Calu3 (cell line): ENCODE measurements around the gene SPTBN2. TPM values are rescaled to one million over a fixed set of nuclear protein-coding genes. Genes with fewer than 3 reads are reported as not detected.
A peak's percentile ranks its signal among the peaks of the same experiment; 100 is the strongest.

Experiments
- BruUV-seq: library from RNA; stranded (reverse); fragments of 400-500 nt; replicated peaks from 2 replicates; lab custom pipeline; 2021; lab: Mats Ljungman, UMichigan
- CTCF ChIA-PET: fragments of 300-600 bp; sonication (Branson Sonifier 250); formaldehyde crosslinking; loops from one replicate; lab custom pipeline; 2022; ENCODE audit warnings: antibody characterized with exemption; lab: Charles Lee
- DNase-seq: peaks from one replicate; pipeline ENCODE4 v3.0.0; 2022
- H3K27ac Mint-ChIP-seq: one replicate; pipeline ENCODE4 v1.8.0; 2022; ENCODE audit warnings: mixed read lengths; ENCODE audit not compliant: unreplicated experiment
- H3K27me3 Mint-ChIP-seq: one replicate; pipeline ENCODE4 v1.8.0; 2022; ENCODE audit warnings: mixed read lengths; ENCODE audit not compliant: unreplicated experiment
- H3K36me3 Mint-ChIP-seq: one replicate; pipeline ENCODE4 v1.8.0; 2022; ENCODE audit warnings: mild to moderate bottlenecking, moderate library complexity, mixed read lengths; ENCODE audit not compliant: insufficient read depth, unreplicated experiment
- H3K4me1 Mint-ChIP-seq: one replicate; pipeline ENCODE4 v1.8.0; 2022; ENCODE audit warnings: mild to moderate bottlenecking, low read depth, mixed read lengths; ENCODE audit not compliant: unreplicated experiment
- H3K4me3 Mint-ChIP-seq: one replicate; pipeline ENCODE4 v1.8.0; 2022; ENCODE audit warnings: mild to moderate bottlenecking, low read depth, moderate library complexity, mixed read lengths; ENCODE audit not compliant: unreplicated experiment
- H3K9me3 Mint-ChIP-seq: one replicate; pipeline ENCODE4 v1.8.0; 2022; ENCODE audit warnings: low read depth, mixed read lengths; ENCODE audit not compliant: unreplicated experiment
- CTCF ChIP-seq: fragments of 200-600 bp; IDR thresholded peaks from one replicate; pipeline ENCODE4 v1.8.0; 2022; ENCODE audit warnings: antibody characterized with exemption; ENCODE audit not compliant: unreplicated experiment
- intact Hi-C: fragments of 100-400 bp; cut with micrococcal nuclease; formaldehyde crosslinking; loops from one replicate; pipeline ENCODE4 v1.10.0; 2022; ENCODE audit not compliant: unreplicated experiment
- total RNA-seq: library from RNA; stranded (reverse); gene quantifications from 2 replicates; pipeline ENCODE4 v1.2.3, GENCODE V29; 2022

The SPTBN2 gene
- total RNA-seq, 1 experiment from 2014 or later = 41.3 TPM

DNA sequence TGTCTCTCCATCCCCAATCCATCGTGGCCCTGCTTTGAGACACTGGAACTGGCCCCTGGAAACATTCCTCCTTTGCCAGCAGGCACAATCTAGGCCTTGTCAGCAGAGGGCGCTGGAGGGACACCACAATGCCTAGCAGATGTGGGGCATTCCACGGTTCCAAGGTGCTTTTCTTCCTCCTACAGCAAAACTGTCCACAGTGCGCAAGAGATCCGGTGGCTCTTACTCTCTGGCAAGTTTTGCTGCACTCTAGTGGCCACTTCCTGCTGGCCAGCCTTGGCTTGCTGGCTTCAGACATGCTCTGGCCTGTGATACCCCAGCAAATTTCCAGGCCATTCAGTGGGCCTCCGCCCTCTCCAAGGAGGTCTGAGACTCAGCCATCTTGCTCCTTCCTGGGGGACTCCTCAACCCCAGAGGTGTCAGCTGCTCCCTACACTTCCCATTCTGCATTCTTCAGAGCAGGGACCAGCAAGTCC lies 34.2 kb downstream of the SPTBN2 start:
- intact Hi-C loops = loop anchor here (1.0 kb wide), 1 partner anchor 140 kb away; no protein-coding TSS in a partner anchor
- CTCF ChIA-PET = no interaction called here
- H3K4me1 Mint-ChIP-seq = no peaks in the 10 kb centered on the region
- no peak overlapping the region for H3K4me3 Mint-ChIP-seq
- peak; percentile 92 for TF ChIP-seq CTCF
- no TSS peak for BruUV-seq
- H3K9me3 Mint-ChIP-seq = no peaks in the 10 kb centered on the region
- H3K36me3 Mint-ChIP-seq = peaks cover 62% of the 10 kb centered on the region
- H3K27me3 Mint-ChIP-seq = no peaks in the 10 kb centered on the region
- peak; percentile 93 for DNase-seq
- H3K27ac Mint-ChIP-seq = no peak overlapping the region

- Mint-ChIP-seq H3K9me3 (no peaks in the 10 kb centered on the region), H3K27ac (no peak overlapping the region), H3K4me3 (no peak overlapping the region), H3K36me3 (peaks cover 64% of the 10 kb centered on the region), H3K27me3 (no peaks in the 10 kb centered on the region), H3K4me1 (no peaks in the 10 kb centered on the region)
- no TSS peak for BruUV-seq
- TF ChIP-seq CTCF = no peak
- DNase-seq = no peak
- intact Hi-C loops = loop anchor here (1.0 kb wide), 1 partner anchor 140 kb away; no protein-coding TSS in a partner anchor
- CTCF ChIA-PET = no interaction called here
These were observed 35.0 kb downstream of the SPTBN2 start for GRCh38 chr11:66694056-66694410.

- H3K4me1 Mint-ChIP-seq = no peaks in the 10 kb centered on the region
These were observed 35.5 kb downstream of the SPTBN2 start for GRCh38 chr11:66693356-66694055.

GRCh38 chr11:66692871-66693331 lies 36.1 kb downstream of the SPTBN2 start:
- BruUV-seq = no TSS peak
- no peak for DNase-seq
- TF ChIP-seq CTCF = no peak
- Mint-ChIP-seq H3K4me3 (no peak overlapping the region), H3K27me3 (no peaks in the 10 kb centered on the region), H3K27ac (no peak overlapping the region), H3K4me1 (no peaks in the 10 kb centered on the region), H3K9me3 (no peaks in the 10 kb centered on the region), H3K36me3 (peaks cover 61% of the 10 kb centered on the region)
- intact Hi-C loops = no loop called here
- CTCF ChIA-PET = interaction anchor here (0.5 to 0.9 kb wide), 3 partner anchors 54 to 210 kb away, joined by 3 to 4 read pairs (median 3); no protein-coding TSS in a partner anchor

More at GRCh38 chr11:66693356-66694055, 35.5 kb downstream of the SPTBN2 start:
- TF ChIP-seq CTCF = no peak
- Mint-ChIP-seq H3K27me3 (no peaks in the 10 kb centered on the region), H3K27ac (no peak overlapping the region), H3K9me3 (no peaks in the 10 kb centered on the region), H3K36me3 (peaks cover 63% of the 10 kb centered on the region), H3K4me3 (no peak overlapping the region)
- intact Hi-C loops = loop anchor here (1.0 kb wide), 1 partner anchor 141 kb away; no protein-coding TSS in a partner anchor
- no TSS peak for BruUV-seq
- DNase-seq = no peak
- CTCF ChIA-PET = no interaction called here
